ENCODE measurements around the gene DYNLRB2.

Gene DYNLRB2

DNA sequence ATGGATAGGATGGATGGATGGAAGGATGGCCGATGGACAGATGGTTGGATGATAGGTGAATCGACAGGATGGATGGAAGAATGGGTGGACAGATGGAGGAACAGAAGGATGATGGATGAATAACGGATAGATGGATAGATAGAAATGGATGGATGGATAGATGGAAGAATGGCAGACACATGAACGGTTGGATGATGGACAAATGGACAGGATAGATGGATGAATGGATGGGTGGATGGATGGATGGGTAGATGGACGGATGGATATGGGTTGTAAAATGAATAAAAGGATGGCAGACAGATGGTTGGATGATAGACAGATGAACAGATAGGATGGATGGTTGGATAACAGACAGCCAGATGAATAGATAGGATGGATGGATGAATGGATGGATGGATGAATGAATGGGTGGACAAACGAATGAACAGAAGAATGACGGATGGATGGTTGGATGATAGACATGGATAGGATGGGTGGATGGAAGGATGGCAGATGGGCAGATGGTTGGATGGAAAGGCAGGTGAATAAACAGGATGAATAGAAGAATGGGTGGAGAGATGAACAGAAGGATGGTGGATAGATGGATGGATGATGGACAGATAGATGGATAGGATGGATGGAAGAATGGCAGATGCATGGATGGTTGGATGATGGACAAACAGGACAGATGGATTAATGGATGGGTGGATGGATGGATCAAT, 55.9 kb downstream of the DYNLRB2 start:
- no peak for DNase-seq (ENCODE audit: low read depth in 1 of 2, low spot score in 1 of 2)
- Histone ChIP-seq H3K4me3 (replicated peaks; ENCODE audit: insufficient read depth, low read length) (no peak overlapping the region), H3K27ac (replicated peaks) (no peak overlapping the region), H3K27me3 (ENCODE audit: insufficient read depth, poor library complexity, severe bottlenecking) (no peaks in the 10 kb centered on the region)
- TF ChIP-seq POLR2AphosphoS5 (IDR thresholded peaks at IDR 0.05; ENCODE audit: low read depth) (no peak), SPI1 (IDR thresholded peaks at IDR 0.05; ENCODE audit: borderline replicate concordance, low read depth) (no peak), GABPA (IDR thresholded peaks at IDR 0.05; ENCODE audit: low read depth) (no peak)
- TF ChIP-seq, protein P1, sequence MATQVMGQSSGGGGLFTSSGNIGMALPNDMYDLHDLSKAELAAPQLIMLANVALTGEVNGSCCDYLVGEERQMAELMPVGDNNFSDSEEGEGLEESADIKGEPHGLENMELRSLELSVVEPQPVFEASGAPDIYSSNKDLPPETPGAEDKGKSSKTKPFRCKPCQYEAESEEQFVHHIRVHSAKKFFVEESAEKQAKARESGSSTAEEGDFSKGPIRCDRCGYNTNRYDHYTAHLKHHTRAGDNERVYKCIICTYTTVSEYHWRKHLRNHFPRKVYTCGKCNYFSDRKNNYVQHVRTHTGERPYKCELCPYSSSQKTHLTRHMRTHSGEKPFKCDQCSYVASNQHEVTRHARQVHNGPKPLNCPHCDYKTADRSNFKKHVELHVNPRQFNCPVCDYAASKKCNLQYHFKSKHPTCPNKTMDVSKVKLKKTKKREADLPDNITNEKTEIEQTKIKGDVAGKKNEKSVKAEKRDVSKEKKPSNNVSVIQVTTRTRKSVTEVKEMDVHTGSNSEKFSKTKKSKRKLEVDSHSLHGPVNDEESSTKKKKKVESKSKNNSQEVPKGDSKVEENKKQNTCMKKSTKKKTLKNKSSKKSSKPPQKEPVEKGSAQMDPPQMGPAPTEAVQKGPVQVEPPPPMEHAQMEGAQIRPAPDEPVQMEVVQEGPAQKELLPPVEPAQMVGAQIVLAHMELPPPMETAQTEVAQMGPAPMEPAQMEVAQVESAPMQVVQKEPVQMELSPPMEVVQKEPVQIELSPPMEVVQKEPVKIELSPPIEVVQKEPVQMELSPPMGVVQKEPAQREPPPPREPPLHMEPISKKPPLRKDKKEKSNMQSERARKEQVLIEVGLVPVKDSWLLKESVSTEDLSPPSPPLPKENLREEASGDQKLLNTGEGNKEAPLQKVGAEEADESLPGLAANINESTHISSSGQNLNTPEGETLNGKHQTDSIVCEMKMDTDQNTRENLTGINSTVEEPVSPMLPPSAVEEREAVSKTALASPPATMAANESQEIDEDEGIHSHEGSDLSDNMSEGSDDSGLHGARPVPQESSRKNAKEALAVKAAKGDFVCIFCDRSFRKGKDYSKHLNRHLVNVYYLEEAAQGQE (IDR thresholded peaks at IDR 0.05; ENCODE audit: insufficient replicate concordance, low read depth): no peak
- TF ChIP-seq, protein P2, sequence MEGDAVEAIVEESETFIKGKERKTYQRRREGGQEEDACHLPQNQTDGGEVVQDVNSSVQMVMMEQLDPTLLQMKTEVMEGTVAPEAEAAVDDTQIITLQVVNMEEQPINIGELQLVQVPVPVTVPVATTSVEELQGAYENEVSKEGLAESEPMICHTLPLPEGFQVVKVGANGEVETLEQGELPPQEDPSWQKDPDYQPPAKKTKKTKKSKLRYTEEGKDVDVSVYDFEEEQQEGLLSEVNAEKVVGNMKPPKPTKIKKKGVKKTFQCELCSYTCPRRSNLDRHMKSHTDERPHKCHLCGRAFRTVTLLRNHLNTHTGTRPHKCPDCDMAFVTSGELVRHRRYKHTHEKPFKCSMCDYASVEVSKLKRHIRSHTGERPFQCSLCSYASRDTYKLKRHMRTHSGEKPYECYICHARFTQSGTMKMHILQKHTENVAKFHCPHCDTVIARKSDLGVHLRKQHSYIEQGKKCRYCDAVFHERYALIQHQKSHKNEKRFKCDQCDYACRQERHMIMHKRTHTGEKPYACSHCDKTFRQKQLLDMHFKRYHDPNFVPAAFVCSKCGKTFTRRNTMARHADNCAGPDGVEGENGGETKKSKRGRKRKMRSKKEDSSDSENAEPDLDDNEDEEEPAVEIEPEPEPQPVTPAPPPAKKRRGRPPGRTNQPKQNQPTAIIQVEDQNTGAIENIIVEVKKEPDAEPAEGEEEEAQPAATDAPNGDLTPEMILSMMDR (IDR thresholded peaks at IDR 0.05; ENCODE audit: insufficient read depth, low read length): no peak

DNA sequence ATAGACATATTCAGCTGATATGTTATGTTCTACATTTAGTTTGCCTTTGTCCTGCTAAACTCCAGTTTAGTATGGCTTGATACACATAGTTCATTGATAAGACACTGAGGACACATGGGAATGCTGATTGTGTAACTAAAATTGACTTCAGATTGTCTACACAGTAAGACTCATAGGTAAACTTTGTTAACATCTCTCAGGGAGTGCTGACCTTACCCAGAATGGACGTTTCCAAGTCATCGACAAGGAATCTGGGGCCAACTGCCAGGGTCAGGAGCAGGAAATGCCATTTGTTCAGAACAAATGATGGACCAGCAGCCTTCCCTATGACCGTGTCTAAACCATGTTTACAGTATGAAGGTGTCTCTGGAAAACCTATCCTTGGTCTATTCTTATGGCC, 58.7 kb downstream of the DYNLRB2 start:
- no peaks in the 10 kb centered on the region for H3K27me3 ChIP-seq (ENCODE audit: insufficient read depth, poor library complexity, severe bottlenecking)
- TF ChIP-seq, protein P1 (IDR thresholded peaks at IDR 0.05; ENCODE audit: insufficient replicate concordance, low read depth): no peak
- TF ChIP-seq GABPA (IDR thresholded peaks at IDR 0.05; ENCODE audit: low read depth): no peak
- TF ChIP-seq, protein P2 (IDR thresholded peaks at IDR 0.05; ENCODE audit: insufficient read depth, low read length): no peak
- no peak for DNase-seq (ENCODE audit: low read depth in 1 of 2, low spot score in 1 of 2)
- H3K27ac ChIP-seq (replicated peaks): no peak overlapping the region
- H3K4me3 ChIP-seq (replicated peaks; ENCODE audit: insufficient read depth, low read length): no peak overlapping the region

All from HL-60 (cell line).